Activated naive CD4-positive, alpha-beta T cell treated with Interleukin-2 at 50 U/mL for 16 hours (primary cell): ENCODE results near the gene LAD1.

Experiments
- DNase-seq: peaks from one replicate; pipeline ENCODE4 v3.0.0-alpha.2; 2020

Gene LAD1

GRCh38 chr1:201360901-201361651 is 38.0 kb downstream of the LAD1 start:
- DNase-seq = no peak

GRCh38 chr1:201360486-201360885 is 38.6 kb downstream of the LAD1 start:
- DNase-seq = no peak

- DNase-seq = no peak
These were observed 39.3 kb downstream of the LAD1 start for GRCh38 chr1:201359873-201360210.

GRCh38 chr1:201359031-201359872 is 39.9 kb downstream of the LAD1 start:
- no peak for DNase-seq

- DNase-seq = no peak
These were observed 40.5 kb downstream of the LAD1 start for GRCh38 chr1:201358596-201358995.

GRCh38 chr1:201357636-201358348 is 41.3 kb downstream of the LAD1 start:
- no peak for DNase-seq

GRCh38 chr1:201357211-201357610 is 41.9 kb downstream of the LAD1 start:
- no peak for DNase-seq

- no peak for DNase-seq
These were observed 42.4 kb downstream of the LAD1 start for GRCh38 chr1:201356701-201357100.

GRCh38 chr1:201356236-201356635 is 42.9 kb downstream of the LAD1 start:
- no peak for DNase-seq

- DNase-seq = no peak
These were observed 43.7 kb downstream of the LAD1 start for GRCh38 chr1:201355471-201355870.

GRCh38 chr1:201354901-201355295 is 44.2 kb downstream of the LAD1 start:
- no peak for DNase-seq

- no peak for DNase-seq
These were observed 44.8 kb downstream of the LAD1 start for GRCh38 chr1:201354151-201354900.

- DNase-seq = no peak
These were observed 45.8 kb downstream of the LAD1 start for GRCh38 chr1:201353186-201353940.

GRCh38 chr1:201351617-201352016 is 47.5 kb downstream of the LAD1 start:
- DNase-seq = no peak

GRCh38 chr1:201350884-201351283 is 48.2 kb downstream of the LAD1 start:
- no peak for DNase-seq

GRCh38 chr1:201350361-201350725 is 48.8 kb downstream of the LAD1 start:
- no peak for DNase-seq

GRCh38 chr1:201349092-201349491 is 50.0 kb downstream of the LAD1 start:
- DNase-seq = no peak

- no peak for DNase-seq
These were observed 50.9 kb downstream of the LAD1 start for GRCh38 chr1:201348211-201348566.

- no peak for DNase-seq
These were observed 51.5 kb downstream of the LAD1 start for GRCh38 chr1:201347498-201348210.

GRCh38 chr1:201346987-201347386 is 52.1 kb downstream of the LAD1 start:
- DNase-seq = no peak

- DNase-seq = no peak
These were observed 52.7 kb downstream of the LAD1 start for GRCh38 chr1:201346337-201346939.

GRCh38 chr1:201345081-201345355 is 54.1 kb downstream of the LAD1 start:
- no peak for DNase-seq
